Effector memory CD8-positive, alpha-beta T cell (primary cell): ENCODE data around the gene NR2C2AP.

Experiments
- ATAC-seq: fragments of 150-1000 bp; cut with Tn5 transposase; replicated peaks from 2 replicates; pipeline ENCODE4 v1.10.0; 2021; ENCODE audit warnings: mild to moderate bottlenecking, moderate library complexity
- DNase-seq, 3 experiments: peaks; one replicate each; pipeline ENCODE4 v3.0.0; 2021
- H3K27ac Mint-ChIP-seq, 2 donors: one replicate each; pipeline ENCODE4 v1.8.0; 2022; ENCODE audit warnings: mild to moderate bottlenecking in 2 of 2, mixed read lengths in 2 of 2, moderate library complexity in 2 of 2
- H3K27me3 Mint-ChIP-seq, 2 donors: one replicate each; pipeline ENCODE4 v1.8.0; 2022; ENCODE audit warnings: mixed read lengths in 2 of 2
- H3K36me3 Mint-ChIP-seq: one replicate; pipeline ENCODE4 v1.8.0; 2022; ENCODE audit warnings: mild to moderate bottlenecking, moderate library complexity, mixed read lengths; ENCODE audit not compliant: insufficient read depth
- H3K4me1 Mint-ChIP-seq, 2 donors: one replicate each; pipeline ENCODE4 v1.8.0; 2022; ENCODE audit warnings: low read depth in 2 of 2, mixed read lengths in 2 of 2
- H3K4me3 Mint-ChIP-seq, 2 donors: one replicate each; pipeline ENCODE4 v1.8.0; 2022; ENCODE audit warnings: mild to moderate bottlenecking in 2 of 2, mixed read lengths in 2 of 2, moderate library complexity in 2 of 2
- H3K9me3 Mint-ChIP-seq, 2 donors: one replicate each; pipeline ENCODE4 v1.8.0; 2022; ENCODE audit warnings: mixed read lengths in 2 of 2
- total RNA-seq, 9 experiments: gene quantifications; one replicate each; lab custom pipeline; 2026; lab: John Stamatoyannopoulos, UW

NR2C2AP gene
- 4.7 to 38.9 (median 23.4) reads per million in 9 experiments for total RNA-seq

DNA sequence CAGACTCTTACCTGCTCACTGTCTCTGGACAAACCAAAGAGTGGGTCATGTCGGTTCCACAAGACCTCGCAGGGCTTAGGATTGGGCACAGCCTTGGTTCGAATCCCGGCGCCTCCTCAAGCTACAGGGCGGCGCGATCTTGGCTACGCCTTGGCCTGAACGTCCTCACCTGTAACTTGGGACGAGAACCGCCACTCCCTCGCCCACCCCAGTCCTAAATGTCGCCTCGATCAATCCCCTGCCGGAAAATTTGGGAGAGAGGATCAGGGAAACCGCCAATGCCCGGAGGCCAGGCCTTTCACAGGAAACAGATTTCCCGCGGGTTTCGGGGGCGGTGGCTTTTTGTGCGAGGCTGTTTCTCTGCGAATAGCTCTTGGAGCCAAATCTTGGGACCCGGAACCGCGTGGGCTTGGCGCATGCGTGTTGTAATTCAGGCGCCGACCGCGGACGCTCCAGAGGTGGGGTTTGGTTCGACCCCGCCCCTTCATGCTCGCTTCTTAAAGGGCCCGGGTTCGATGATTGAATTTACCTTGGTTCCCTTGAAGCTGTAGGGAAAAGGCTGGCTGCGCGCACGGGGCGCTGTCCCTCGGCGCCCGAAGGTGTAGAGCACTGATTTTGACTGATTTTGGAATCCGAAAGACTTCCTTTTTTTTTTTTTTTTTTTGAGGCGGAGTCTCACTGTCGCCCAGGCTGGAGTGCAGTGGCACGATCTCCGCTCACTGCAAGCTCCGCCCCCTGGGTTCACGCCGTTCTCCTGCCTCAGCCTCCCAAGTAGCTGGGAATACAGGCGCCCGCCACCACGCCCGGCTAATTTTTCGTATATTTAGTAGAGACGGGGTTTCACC, at the start of gene NR2C2AP:
NR2C2AP (minus strand) TSS at position 403 of the 845 bp plus-strand sequence; CDS start at position 49, 354 bp downstream.
- ATAC-seq (peak; percentile 94), DNase-seq (peak; percentile 86 to 89 (median 87))
- Mint-ChIP-seq H3K4me1 (peaks cover 26 to 40% of the 10 kb centered on the region in 2 donors), H3K9me3 (peaks cover 8 to 10% of the 10 kb centered on the region in 2 donors), H3K27me3 (peaks cover 0 to 13% of the 10 kb centered on the region in 2 donors), H3K4me3 (peak within 1 kb of the TSS; percentile 91 to 93), H3K36me3 (peaks cover 12% of the 10 kb centered on the region), H3K27ac (peak within 1 kb of the TSS; percentile 74 to 92)

GRCh38 chr19:19250196-19250801, 47.1 kb upstream of the NR2C2AP start:
- no peaks in the 10 kb centered on the region for H3K4me1 Mint-ChIP-seq
- H3K4me3 Mint-ChIP-seq = no peak overlapping the region
- H3K36me3 Mint-ChIP-seq = peaks cover 4% of the 10 kb centered on the region
- peak overlapping the region in 1 of 2 donors; percentile 76 for H3K27ac Mint-ChIP-seq
- H3K27me3 Mint-ChIP-seq = peaks cover 62 to 64% of the 10 kb centered on the region in 2 donors
- DNase-seq (no peak), ATAC-seq (no peak)
- no peaks in the 10 kb centered on the region for H3K9me3 Mint-ChIP-seq

DNA sequence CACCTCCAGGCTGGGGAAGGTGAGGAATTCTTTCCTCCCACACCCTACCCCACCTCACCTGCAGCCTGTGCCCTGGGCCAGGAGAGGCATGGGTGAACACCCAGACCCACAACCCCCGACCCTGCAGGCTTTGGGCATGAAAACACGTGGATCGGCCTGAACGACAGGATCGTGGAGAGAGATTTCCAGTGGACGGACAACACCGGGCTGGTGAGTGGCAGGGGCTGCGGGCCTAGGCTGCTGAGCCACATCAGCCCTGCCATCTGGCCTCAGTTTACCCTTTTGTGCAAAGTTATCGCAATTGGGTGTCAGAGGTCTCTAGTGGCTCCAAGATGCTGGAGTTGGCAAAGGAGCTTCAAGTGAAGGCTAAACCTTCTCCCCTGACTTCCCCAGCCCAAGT, 37.3 kb upstream of the NR2C2AP start:
- DNase-seq (no peak), ATAC-seq (no peak)
- Mint-ChIP-seq H3K4me3 (no peak overlapping the region), H3K27me3 (peaks cover 24 to 60% of the 10 kb centered on the region in 2 donors), H3K9me3 (peaks cover 0 to 2% of the 10 kb centered on the region in 2 donors), H3K36me3 (peaks cover 3% of the 10 kb centered on the region), H3K4me1 (no peaks in the 10 kb centered on the region), H3K27ac (no peak overlapping the region)

- Mint-ChIP-seq H3K36me3 (peaks cover 3% of the 10 kb centered on the region), H3K4me1 (no peaks in the 10 kb centered on the region), H3K27ac (no peak overlapping the region), H3K9me3 (peaks cover 0 to 2% of the 10 kb centered on the region in 2 donors), H3K27me3 (peaks cover 22 to 52% of the 10 kb centered on the region in 2 donors), H3K4me3 (no peak overlapping the region)
- DNase-seq = no peak
- ATAC-seq = no peak
Observed at GRCh38 chr19:19239675-19240074, 36.5 kb upstream of the NR2C2AP start.

- Mint-ChIP-seq H3K4me1 (no peaks in the 10 kb centered on the region), H3K4me3 (no peak overlapping the region), H3K27ac (no peak overlapping the region), H3K9me3 (peaks cover 0 to 2% of the 10 kb centered on the region in 2 donors), H3K27me3 (peaks cover 17 to 40% of the 10 kb centered on the region in 2 donors), H3K36me3 (no peaks in the 10 kb centered on the region)
- DNase-seq (no peak), ATAC-seq (no peak)
Observed at GRCh38 chr19:19238126-19238894, 35.1 kb upstream of the NR2C2AP start.

DNA sequence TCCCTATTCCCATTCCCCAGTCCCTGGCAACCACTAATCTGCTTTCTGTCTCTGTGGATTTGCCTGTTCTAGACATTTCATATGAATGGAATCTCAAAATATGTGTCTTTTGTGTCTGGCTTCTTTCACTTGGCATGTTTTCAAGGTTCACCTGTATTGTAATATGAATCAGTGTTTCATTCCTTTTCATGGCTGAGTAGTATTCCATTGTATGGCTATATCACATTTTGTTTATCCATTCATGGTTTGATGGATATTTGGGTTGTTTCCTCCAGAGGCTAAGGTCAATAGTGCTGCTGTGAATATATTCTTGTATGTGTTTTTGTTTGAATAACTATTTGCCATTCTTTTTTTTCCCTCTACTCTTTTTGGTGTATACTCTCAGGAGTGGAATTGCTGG, 33.0 kb upstream of the NR2C2AP start:
- no peak for ATAC-seq
- Mint-ChIP-seq H3K27me3 (peaks cover 23 to 48% of the 10 kb centered on the region in 2 donors), H3K36me3 (no peaks in the 10 kb centered on the region), H3K27ac (no peak overlapping the region), H3K4me1 (no peaks in the 10 kb centered on the region), H3K4me3 (no peak overlapping the region), H3K9me3 (peaks cover 0 to 2% of the 10 kb centered on the region in 2 donors)
- DNase-seq = no peak

DNA sequence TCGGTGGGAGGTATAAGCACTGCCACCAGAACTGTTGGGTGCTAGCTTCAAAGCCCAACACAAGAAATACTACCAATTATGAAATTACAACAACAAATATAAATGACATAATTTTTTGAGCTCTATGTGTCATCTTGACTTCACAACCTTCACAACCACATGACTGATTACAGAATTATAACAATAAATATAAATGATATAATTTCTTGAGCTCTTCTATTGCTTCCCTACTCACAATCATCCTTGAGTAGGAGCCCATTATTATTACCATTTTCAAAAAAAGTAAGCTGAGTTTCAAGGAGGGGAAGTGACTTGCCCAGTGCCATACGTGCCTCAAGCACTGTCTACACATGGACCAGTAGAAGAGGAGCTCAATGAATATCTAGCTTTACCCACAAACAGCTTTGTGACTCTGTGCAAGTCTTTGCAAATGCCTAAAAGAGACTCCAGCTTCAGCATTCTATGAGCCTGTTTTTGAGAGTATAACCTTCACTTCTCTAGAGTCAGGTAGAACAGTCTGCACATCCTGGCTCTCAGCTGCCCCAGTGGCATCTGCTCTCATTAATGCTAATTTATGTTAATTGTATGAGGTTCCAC, 31.1 kb upstream of the NR2C2AP start:
- no peak for ATAC-seq

DNA sequence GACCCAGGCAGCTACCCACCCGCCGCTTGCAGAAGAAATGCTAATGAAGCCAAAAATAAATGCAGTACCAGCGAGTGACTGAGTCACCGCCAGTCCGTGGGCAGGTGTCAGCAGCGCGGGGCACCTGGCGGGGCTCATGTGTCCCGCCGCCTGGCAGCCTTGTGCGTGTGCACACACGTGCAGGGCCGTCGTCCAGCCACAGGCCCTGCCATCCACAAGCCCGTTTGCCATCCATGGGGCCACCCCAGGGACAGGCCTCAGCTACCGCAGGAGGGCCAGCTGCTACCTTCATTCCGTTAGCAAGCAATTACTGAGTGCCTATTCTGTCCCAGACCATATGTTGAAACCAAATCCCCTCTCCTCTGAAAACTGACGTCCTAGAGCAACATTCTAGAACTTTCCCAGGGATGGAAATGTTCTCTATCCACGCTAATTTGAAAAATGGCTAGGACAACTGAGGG, 29.1 kb upstream of the NR2C2AP start:
- Mint-ChIP-seq H3K36me3 (no peaks in the 10 kb centered on the region), H3K4me3 (no peak overlapping the region), H3K27ac (no peak overlapping the region), H3K4me1 (no peaks in the 10 kb centered on the region), H3K27me3 (peaks cover 19 to 27% of the 10 kb centered on the region in 2 donors), H3K9me3 (peaks cover 0 to 2% of the 10 kb centered on the region in 2 donors)
- DNase-seq = no peak
- no peak for ATAC-seq

More for the DNA sequence above, 31.1 kb upstream of the NR2C2AP start:
- no peaks in the 10 kb centered on the region for H3K4me1 Mint-ChIP-seq
- peaks cover 0 to 2% of the 10 kb centered on the region in 2 donors for H3K9me3 Mint-ChIP-seq
- H3K27me3 Mint-ChIP-seq = peaks cover 12 to 32% of the 10 kb centered on the region in 2 donors
- H3K4me3 Mint-ChIP-seq = no peak overlapping the region
- H3K27ac Mint-ChIP-seq = no peak overlapping the region
- no peak for DNase-seq
- no peaks in the 10 kb centered on the region for H3K36me3 Mint-ChIP-seq

GRCh38 chr19:19230999-19231398, 27.8 kb upstream of the NR2C2AP start:
- H3K27me3 Mint-ChIP-seq = peaks cover 19 to 36% of the 10 kb centered on the region in 2 donors
- ATAC-seq = no peak
- H3K9me3 Mint-ChIP-seq = no peaks in the 10 kb centered on the region
- H3K36me3 Mint-ChIP-seq = no peaks in the 10 kb centered on the region
- DNase-seq = no peak
- no peaks in the 10 kb centered on the region for H3K4me1 Mint-ChIP-seq
- no peak overlapping the region for H3K4me3 Mint-ChIP-seq
- H3K27ac Mint-ChIP-seq = no peak overlapping the region

DNA sequence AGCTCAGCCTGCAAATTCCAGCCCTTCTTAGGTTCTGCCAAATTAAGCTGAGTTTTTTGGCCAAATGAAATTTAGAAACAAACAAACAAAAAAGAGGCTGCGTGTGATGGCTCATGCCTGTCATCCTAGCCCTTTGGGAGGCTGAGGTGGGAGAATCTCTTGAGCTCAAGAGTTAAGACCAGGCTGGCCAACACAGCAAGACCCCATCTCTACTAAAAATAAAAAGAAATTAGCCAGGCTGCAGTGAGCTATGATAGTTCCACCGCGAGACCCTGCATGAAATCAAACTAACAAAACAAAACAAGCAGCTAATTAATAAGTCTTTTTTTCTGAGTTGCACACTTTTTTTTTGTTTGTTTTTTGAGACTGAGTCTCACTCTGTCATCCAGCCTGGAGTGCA, 26.5 kb upstream of the NR2C2AP start:
- no peaks in the 10 kb centered on the region for H3K36me3 Mint-ChIP-seq
- H3K27ac Mint-ChIP-seq = no peak overlapping the region
- no peak overlapping the region for H3K4me3 Mint-ChIP-seq
- peaks cover 19 to 36% of the 10 kb centered on the region in 2 donors for H3K27me3 Mint-ChIP-seq
- no peaks in the 10 kb centered on the region for H3K9me3 Mint-ChIP-seq
- no peak for DNase-seq
- ATAC-seq = no peak
- H3K4me1 Mint-ChIP-seq = peaks cover 3 to 5% of the 10 kb centered on the region in 2 donors

DNA sequence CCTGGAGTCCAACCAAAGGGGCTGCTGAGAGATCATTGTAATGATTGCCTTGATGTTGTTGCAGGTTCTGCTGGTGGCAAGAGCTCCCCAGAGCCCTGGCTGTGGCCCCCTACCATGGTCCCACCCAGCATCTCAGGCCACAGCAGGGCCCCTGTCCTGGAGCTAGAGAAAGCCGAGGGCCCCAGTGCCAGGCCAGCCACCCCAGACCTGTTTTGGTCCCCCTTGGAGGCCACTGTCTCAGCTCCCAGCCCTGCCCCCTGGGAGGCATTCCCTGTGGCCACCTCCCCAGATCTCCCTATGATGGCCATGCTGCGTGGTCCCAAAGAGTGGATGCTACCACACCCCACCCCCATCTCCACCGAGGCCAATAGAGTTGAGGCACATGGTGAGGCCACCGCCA, 24.0 kb upstream of the NR2C2AP start:
- DNase-seq = no peak
- H3K27ac Mint-ChIP-seq = no peak overlapping the region
- no peak overlapping the region for H3K4me3 Mint-ChIP-seq
- peaks cover 3 to 9% of the 10 kb centered on the region in 2 donors for H3K4me1 Mint-ChIP-seq
- ATAC-seq = no peak
- H3K9me3 Mint-ChIP-seq = no peaks in the 10 kb centered on the region
- peaks cover 19 to 34% of the 10 kb centered on the region in 2 donors for H3K27me3 Mint-ChIP-seq
- no peaks in the 10 kb centered on the region for H3K36me3 Mint-ChIP-seq

DNA sequence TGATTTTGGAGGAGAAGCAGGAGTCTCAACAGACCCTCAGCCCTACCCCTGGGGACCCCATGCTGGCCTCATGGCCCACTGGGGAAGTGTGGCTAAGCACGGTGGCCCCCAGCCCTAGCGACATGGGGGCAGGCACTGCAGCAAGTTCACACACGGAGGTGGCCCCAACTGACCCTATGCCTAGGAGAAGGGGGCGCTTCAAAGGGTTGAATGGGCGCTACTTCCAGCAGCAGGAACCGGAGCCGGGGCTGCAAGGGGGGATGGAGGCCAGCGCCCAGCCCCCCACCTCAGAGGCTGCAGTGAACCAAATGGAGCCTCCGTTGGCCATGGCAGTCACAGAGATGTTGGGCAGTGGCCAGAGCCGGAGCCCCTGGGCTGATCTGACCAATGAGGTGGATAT, 23.4 kb upstream of the NR2C2AP start:
- Mint-ChIP-seq H3K27me3 (peaks cover 14 to 29% of the 10 kb centered on the region in 2 donors), H3K27ac (no peak overlapping the region), H3K4me3 (no peak overlapping the region), H3K4me1 (peaks cover 3 to 9% of the 10 kb centered on the region in 2 donors), H3K36me3 (no peaks in the 10 kb centered on the region), H3K9me3 (no peaks in the 10 kb centered on the region)
- DNase-seq (no peak), ATAC-seq (no peak)

DNA sequence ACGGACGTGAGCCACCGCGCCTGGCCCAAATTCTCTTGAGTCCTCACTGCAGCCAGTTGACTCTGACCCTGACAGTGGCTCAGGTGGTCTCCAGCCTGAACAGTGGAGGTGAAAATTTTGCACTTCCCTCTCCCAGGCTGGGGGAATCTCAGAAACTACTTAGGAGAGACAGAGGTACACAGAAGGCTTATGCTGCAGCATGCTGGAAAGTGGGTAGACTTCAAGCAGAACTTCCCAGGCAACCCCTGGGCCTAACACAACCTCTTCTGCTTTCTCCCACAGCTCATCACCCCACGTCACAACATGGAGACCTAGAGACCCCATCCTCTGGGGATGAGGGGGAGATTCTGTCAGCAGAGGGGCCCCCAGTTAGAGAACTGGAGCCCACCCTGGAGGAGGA, 23.0 kb upstream of the NR2C2AP start:
- H3K4me1 Mint-ChIP-seq = peaks cover 3 to 9% of the 10 kb centered on the region in 2 donors
- H3K27me3 Mint-ChIP-seq = peaks cover 13 to 26% of the 10 kb centered on the region in 2 donors
- no peak for DNase-seq
- peak overlapping the region in 1 of 2 donors; percentile 80 for H3K4me3 Mint-ChIP-seq
- no peak for ATAC-seq
- H3K27ac Mint-ChIP-seq = no peak overlapping the region
- no peaks in the 10 kb centered on the region for H3K9me3 Mint-ChIP-seq
- no peaks in the 10 kb centered on the region for H3K36me3 Mint-ChIP-seq
